GM12872 (cell line): ENCODE measurements around the gene MAEA.

Source experiments
- CTCF ChIP-seq: IDR thresholded peaks from 3 replicates; pipeline ENCODE4 v1.5.1; 2011; ENCODE audit warnings: low read depth, mild to moderate bottlenecking, low read length, moderate library complexity; ENCODE audit not compliant: insufficient read depth

Gene MAEA

GRCh38 chr4:1290165-1290977, 680 bp downstream of the MAEA start:
- no peak for TF ChIP-seq CTCF

GRCh38 chr4:1291091-1291490, 1.4 kb downstream of the MAEA start:
- no peak for TF ChIP-seq CTCF

- no peak for TF ChIP-seq CTCF
These were observed 2.5 kb downstream of the MAEA start for GRCh38 chr4:1291996-1292702.

- no peak for TF ChIP-seq CTCF
These were observed 3.8 kb downstream of the MAEA start for GRCh38 chr4:1293531-1293941.

GRCh38 chr4:1293991-1294390, 4.3 kb downstream of the MAEA start:
- no peak for TF ChIP-seq CTCF

GRCh38 chr4:1294424-1294823, 4.7 kb downstream of the MAEA start:
- no peak for TF ChIP-seq CTCF

- no peak for TF ChIP-seq CTCF
These were observed 5.2 kb downstream of the MAEA start for GRCh38 chr4:1294891-1295290.
